Activated naive CD4-positive, alpha-beta T cell (primary cell): Measurements from ENCODE around the gene NFIA.

Experiments
- DNase-seq, 4 experiments: peaks; one replicate each; lab custom pipeline; 2025; lab: John Stamatoyannopoulos, UW

The NFIA gene

DNA sequence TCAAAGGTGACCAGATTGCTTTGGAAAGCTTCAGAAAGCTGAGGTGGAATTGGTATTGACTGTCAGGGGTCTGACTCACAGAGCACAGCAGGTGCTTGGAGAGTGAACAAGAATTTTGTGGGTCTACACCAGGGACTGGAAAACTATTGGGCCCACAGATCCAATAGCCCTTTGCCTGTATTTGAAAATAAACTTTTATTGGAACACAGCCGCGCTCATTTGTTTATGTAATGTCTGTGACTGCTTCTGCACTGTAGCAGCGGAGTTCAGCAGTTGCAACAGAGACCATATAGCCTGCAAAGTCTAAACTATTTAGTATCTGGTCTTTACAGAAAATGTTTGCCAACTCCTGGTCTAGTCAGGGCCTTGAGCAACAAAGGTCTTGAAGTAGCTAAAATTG, 315.6 kb downstream of the NFIA start:
- no peak for DNase-seq

- no peak for DNase-seq
Measured at GRCh38 chr1:61399199-61399598, 316.8 kb downstream of the NFIA start.

- DNase-seq, result no peak
Measured at GRCh38 chr1:61400131-61400770, 317.9 kb downstream of the NFIA start.

- DNase-seq, result no peak
Measured at GRCh38 chr1:61400997-61401396, 318.6 kb downstream of the NFIA start.

- DNase-seq, result no peak
Measured at GRCh38 chr1:61403679-61404596, 321.6 kb downstream of the NFIA start.

DNA sequence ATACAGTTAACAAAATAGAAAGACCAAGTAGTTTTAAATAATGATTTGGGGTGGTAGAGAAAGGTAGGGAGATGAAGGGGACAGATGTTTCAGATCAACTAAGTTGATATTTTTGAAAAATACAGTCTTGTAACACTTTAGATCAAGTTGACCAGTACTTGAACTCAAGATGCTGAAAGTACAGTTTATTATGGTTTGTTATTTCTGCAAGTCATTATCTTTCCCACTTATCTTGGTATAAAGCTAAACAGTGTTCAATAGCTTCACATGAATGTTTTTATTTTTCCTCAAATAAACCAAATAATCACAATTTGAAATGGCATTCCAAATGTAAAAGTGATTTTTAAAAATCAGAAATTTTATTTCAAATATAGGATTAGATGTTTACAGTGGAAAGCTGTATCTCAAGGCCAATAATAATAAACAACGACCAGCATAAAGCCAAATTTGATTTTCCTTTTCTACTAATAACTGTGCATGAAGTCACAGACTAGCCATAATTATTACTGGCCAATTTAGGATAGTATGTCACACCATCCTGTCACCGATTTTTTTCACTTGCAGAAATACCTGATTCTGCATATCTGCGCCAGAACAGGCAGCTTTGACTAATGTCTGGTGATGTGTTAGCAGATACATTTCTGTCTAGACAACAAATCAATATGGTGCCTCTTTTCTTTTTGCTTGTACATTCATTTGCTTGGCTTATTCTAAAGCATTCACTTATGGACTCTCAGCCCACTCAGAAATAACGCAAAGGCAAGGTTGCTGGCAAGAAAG, 322.4 kb downstream of the NFIA start:
- no peak for DNase-seq

DNA sequence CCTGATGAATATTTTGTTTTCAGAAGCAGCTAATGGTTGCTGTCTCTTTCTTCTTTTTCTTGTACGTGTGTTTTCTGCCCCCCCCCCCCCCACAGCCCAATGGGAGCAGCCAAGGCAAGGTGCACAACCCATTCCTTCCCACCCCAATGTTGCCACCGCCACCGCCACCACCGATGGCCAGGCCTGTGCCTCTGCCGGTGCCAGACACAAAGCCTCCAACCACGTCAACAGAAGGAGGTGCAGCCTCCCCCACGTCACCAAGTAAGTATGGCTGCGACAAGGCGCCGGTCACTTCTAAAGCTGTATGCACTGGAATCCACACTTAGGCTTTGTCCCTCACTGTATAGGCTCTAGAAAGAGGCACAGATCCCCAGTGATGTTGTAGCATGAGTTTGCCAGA, 324.1 kb downstream of the NFIA start:
- no peak for DNase-seq

GRCh38 chr1:61412601-61413000, 330.2 kb downstream of the NFIA start:
- no peak for DNase-seq

GRCh38 chr1:61419196-61419595, 336.8 kb downstream of the NFIA start:
- no peak for DNase-seq

- DNase-seq, result no peak
Measured at GRCh38 chr1:61419657-61420056, 337.3 kb downstream of the NFIA start.

GRCh38 chr1:61420243-61420642, 337.9 kb downstream of the NFIA start:
- DNase-seq, result no peak

DNA sequence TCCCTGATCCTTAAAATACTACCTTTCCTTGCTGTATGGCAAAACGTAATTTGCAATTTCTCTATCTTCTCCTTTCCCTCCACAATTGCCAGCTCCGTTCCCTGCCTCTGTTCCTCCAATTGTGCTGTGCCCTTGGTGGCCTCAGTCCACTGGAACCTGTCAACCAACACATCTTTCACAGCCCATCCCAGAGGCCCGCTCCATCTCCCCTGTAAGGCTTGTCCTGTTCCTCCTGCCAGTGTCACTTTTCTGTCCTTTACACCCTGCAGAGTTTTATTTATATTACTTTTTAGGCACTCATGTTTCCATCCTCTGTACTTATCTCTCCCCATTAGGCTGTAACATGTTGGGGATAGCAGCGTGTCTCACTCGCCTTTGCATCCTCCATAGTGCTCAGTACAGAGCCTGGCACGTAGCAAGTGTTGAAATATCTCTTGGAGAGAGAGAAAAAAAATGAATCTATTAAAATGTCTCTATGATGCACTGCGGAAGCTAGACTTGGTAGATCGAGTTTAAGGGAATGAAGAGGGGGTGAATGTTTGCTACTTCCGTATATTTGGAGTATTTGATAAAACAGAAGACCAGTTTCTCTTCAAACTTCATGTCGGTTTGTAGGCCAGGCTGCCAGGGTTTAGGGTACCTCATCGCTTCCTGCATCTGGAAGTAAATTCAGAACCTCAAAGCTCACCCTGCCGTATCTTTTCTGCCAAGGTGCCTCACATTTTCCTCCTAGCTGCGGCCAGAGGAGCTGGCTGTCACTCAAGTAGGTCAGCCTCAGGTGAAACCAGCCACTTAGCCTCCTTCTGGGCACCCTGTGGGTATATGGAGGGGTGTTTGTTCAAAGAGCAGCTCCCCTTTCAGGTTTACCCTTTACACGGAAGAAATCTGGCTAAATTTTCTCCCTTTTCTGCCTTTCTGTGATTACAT, 338.8 kb downstream of the NFIA start:
- DNase-seq, result no peak

DNA sequence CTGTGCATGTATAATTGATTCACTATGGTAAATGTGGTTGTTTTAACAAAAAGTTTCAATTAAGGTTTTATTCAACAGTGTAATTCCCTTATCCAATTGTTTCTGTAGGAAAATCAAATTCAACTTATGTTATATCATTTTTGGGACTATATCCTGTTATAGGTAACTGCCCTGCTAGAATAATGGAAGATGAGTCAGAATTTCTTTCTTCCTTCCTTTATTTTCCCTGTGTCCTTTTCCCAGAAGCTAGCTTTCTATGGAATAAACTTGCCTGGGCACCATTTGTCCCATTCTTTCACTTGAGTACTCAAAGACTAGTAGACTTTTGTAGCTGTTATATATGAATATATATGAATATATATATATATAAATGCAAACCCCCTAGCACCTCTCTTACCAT, 341.3 kb downstream of the NFIA start:
- no peak for DNase-seq

- DNase-seq, result no peak
Measured at GRCh38 chr1:61424382-61424781, 342.0 kb downstream of the NFIA start.

GRCh38 chr1:61425040-61425439, 342.7 kb downstream of the NFIA start:
- no peak for DNase-seq

DNA sequence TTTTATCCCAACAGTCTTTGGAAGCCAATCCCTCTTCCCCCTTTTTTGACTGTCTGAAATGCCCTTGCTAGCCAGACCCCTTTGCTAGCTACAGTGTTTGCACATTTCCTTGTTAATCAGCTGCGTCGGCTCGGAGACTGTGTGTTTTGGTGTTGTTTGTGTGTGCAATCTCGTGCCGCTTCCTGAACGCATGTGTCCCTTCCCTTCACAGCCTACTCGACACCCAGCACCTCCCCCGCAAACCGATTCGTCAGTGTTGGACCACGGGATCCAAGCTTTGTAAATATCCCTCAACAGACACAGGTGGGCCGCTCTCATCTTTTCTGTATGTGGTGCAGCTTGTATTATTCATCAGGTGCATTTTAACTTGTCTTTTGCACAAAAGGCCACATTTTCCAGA, 343.9 kb downstream of the NFIA start:
- DNase-seq, result no peak

DNA sequence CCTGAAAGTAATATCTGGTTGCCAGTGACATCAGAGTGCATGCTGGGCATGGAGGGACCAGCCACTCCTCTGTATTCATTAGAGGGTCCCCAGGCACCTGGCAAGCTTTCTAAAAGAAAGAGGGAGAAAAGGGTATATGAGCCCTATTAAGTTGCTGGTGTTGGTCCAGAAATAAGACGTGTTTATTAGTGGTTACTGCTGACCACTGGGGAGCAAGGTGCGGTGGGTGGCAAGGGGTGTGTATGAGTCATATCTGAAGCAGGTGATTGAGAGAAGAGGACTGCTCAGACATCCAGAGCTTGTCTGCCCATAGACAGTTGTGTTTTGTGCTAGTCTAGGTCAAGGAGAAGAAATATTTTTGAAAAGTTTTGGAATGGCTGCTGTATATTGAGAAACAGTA, 344.5 kb downstream of the NFIA start:
- no peak for DNase-seq

GRCh38 chr1:61427510-61427909, 345.1 kb downstream of the NFIA start:
- no peak for DNase-seq

- no peak for DNase-seq
Measured at GRCh38 chr1:61428146-61428545, 345.8 kb downstream of the NFIA start.

GRCh38 chr1:61432616-61433388, 350.4 kb downstream of the NFIA start:
- DNase-seq, result no peak

DNA sequence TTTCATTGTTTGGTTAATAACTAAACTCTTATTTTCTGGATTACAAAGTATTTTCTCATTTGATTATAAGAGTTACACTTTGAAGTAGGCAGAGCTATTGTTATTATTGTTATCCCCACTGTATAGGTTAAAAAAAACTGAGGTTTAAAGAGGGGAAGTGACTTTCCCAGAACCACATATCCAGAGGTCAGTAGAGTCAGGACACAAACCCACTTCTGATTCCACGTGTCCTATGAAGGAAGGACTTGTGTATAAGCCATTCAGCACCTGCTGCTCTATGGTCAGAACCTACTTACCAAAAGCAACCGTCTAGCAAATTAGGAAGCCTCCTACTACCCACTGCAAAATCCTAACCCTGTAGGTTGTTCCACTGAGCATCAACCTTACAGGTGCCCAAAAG, 351.3 kb downstream of the NFIA start:
- no peak for DNase-seq
